ENCODE measurements around the gene CNTLN. TPM values are rescaled to one million over a fixed set of nuclear protein-coding genes. Genes with fewer than 3 reads are reported as not detected.

CNTLN gene
- total and polyA plus RNA-seq, 2 of the 13 experiments (the other 11 are each of a cell fraction or from before 2014, with no cell fraction given), result 1.5 to 5.7 TPM

DNA sequence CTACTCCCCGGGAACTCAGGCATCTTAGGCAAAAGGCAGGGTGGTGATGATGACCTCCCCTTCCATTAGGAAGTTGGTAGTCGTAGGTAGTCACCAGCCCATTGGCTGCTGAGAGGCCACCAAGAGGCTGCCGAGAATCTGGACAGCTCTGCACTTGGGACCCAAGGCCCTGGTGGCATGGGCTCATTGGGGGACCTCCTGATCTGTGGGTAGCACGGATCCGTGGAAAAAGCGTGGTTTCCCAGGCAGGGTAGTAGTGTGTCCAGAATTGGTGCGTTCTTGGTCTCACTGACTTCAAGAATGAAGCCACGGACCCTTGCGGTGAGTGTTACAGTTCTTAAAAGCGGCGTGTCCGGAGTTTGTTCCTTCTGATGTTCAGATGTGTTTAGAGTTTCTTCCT lies 158.8 kb downstream of the CNTLN start:
- ATAC-seq (no peak), FAIRE-seq (no peak), DNase-seq (ENCODE audit: low spot score) (no peak)
- Histone ChIP-seq H3K36me3 (replicated peaks in 1 of 2; ENCODE audit: control insufficient read depth in 1 of 2, insufficient read depth in 2 of 2, low read length in 2 of 2) (no peaks in the 10 kb centered on the region), H3K4me3 (replicated peaks in 1 of 3; ENCODE audit: insufficient read depth in 1 of 3, low read depth in 2 of 3, low read length in 3 of 3) (no peak overlapping the region), H3K27ac (ENCODE audit: extremely low read length, insufficient read depth, low read length) (no peak overlapping the region), H3K4me2 (ENCODE audit: low read depth, low read length) (no peak overlapping the region), H2AFZ (ENCODE audit: low read length) (no peak overlapping the region), H4K20me1 (ENCODE audit: insufficient read depth, low read length) (no peaks in the 10 kb centered on the region), H3K9ac (ENCODE audit: insufficient read depth, low read depth, low read length) (no peak overlapping the region), H3K27me3 (ENCODE audit: control insufficient read depth in 1 of 2, insufficient read depth in 2 of 2, low read length in 2 of 2) (no peaks in the 10 kb centered on the region), H3K4me1 (ENCODE audit: insufficient read depth, low read length) (no peaks in the 10 kb centered on the region), H3K79me2 (ENCODE audit: insufficient read depth, low read length) (no peaks in the 10 kb centered on the region), H3K9me3 (ENCODE audit: low read length) (peaks cover 30% of the 10 kb centered on the region; the same call in 1 of the 2 replicates)
- WGBS (ENCODE audit: low lambda C conversion rate), result 81% methylated on average over 9 of the region's 12 CpGs
- in situ Hi-C loops (cut with HindIII; ENCODE audit: extremely low pct_ligation_motif_present, low pct_unique_long_range_greater_than_20kb) (no loop called here), intact Hi-C loops (cut with micrococcal nuclease; ENCODE audit: unreplicated experiment) (no loop called here)
- CTCF ChIA-PET (ENCODE audit: low intra/inter-chr PET ratio, low total read pairs), result no interaction called here
- BruUV-seq (replicated peaks), result no TSS peak
- POLR2A ChIA-PET, result no interaction called here
- no peak for TF ChIP-seq ZNF879 (CRISPR knock-in tag; IDR thresholded peaks at IDR 0.05)
- no peak for TF ChIP-seq NAIF1 (CRISPR knock-in tag; IDR thresholded peaks at IDR 0.05; ENCODE audit: borderline replicate concordance)
- no peak for TF ChIP-seq FIP1L1 (IDR thresholded peaks at IDR 0.05; ENCODE audit: borderline replicate concordance, insufficient read depth, low read depth, low read length)
- TF ChIP-seq, protein P1, sequence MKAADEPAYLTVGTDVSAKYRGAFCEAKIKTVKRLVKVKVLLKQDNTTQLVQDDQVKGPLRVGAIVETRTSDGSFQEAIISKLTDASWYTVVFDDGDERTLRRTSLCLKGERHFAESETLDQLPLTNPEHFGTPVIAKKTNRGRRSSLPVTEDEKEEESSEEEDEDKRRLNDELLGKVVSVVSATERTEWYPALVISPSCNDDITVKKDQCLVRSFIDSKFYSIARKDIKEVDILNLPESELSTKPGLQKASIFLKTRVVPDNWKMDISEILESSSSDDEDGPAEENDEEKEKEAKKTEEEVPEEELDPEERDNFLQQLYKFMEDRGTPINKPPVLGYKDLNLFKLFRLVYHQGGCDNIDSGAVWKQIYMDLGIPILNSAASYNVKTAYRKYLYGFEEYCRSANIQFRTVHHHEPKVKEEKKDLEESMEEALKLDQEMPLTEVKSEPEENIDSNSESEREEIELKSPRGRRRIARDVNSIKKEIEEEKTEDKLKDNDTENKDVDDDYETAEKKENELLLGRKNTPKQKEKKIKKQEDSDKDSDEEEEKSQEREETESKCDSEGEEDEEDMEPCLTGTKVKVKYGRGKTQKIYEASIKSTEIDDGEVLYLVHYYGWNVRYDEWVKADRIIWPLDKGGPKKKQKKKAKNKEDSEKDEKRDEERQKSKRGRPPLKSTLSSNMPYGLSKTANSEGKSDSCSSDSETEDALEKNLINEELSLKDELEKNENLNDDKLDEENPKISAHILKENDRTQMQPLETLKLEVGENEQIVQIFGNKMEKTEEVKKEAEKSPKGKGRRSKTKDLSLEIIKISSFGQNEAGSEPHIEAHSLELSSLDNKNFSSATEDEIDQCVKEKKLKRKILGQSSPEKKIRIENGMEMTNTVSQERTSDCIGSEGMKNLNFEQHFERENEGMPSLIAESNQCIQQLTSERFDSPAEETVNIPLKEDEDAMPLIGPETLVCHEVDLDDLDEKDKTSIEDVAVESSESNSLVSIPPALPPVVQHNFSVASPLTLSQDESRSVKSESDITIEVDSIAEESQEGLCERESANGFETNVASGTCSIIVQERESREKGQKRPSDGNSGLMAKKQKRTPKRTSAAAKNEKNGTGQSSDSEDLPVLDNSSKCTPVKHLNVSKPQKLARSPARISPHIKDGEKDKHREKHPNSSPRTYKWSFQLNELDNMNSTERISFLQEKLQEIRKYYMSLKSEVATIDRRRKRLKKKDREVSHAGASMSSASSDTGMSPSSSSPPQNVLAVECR (CRISPR knock-in tag; IDR thresholded peaks at IDR 0.05; ENCODE audit: borderline replicate concordance), result no peak
- TF ChIP-seq PAF1 (CRISPR knock-in tag; IDR thresholded peaks at IDR 0.05), result no peak
- no peak for TF ChIP-seq PRMT3 (CRISPR knock-in tag; IDR thresholded peaks at IDR 0.05; ENCODE audit: borderline replicate concordance, low read depth)
- no peak for TF ChIP-seq FOSL2 (CRISPR knock-in tag; IDR thresholded peaks at IDR 0.05)
- TF ChIP-seq SMARCE1 (IDR thresholded peaks at IDR 0.05; ENCODE audit: borderline replicate concordance), result no peak
- TF ChIP-seq, protein P2, sequence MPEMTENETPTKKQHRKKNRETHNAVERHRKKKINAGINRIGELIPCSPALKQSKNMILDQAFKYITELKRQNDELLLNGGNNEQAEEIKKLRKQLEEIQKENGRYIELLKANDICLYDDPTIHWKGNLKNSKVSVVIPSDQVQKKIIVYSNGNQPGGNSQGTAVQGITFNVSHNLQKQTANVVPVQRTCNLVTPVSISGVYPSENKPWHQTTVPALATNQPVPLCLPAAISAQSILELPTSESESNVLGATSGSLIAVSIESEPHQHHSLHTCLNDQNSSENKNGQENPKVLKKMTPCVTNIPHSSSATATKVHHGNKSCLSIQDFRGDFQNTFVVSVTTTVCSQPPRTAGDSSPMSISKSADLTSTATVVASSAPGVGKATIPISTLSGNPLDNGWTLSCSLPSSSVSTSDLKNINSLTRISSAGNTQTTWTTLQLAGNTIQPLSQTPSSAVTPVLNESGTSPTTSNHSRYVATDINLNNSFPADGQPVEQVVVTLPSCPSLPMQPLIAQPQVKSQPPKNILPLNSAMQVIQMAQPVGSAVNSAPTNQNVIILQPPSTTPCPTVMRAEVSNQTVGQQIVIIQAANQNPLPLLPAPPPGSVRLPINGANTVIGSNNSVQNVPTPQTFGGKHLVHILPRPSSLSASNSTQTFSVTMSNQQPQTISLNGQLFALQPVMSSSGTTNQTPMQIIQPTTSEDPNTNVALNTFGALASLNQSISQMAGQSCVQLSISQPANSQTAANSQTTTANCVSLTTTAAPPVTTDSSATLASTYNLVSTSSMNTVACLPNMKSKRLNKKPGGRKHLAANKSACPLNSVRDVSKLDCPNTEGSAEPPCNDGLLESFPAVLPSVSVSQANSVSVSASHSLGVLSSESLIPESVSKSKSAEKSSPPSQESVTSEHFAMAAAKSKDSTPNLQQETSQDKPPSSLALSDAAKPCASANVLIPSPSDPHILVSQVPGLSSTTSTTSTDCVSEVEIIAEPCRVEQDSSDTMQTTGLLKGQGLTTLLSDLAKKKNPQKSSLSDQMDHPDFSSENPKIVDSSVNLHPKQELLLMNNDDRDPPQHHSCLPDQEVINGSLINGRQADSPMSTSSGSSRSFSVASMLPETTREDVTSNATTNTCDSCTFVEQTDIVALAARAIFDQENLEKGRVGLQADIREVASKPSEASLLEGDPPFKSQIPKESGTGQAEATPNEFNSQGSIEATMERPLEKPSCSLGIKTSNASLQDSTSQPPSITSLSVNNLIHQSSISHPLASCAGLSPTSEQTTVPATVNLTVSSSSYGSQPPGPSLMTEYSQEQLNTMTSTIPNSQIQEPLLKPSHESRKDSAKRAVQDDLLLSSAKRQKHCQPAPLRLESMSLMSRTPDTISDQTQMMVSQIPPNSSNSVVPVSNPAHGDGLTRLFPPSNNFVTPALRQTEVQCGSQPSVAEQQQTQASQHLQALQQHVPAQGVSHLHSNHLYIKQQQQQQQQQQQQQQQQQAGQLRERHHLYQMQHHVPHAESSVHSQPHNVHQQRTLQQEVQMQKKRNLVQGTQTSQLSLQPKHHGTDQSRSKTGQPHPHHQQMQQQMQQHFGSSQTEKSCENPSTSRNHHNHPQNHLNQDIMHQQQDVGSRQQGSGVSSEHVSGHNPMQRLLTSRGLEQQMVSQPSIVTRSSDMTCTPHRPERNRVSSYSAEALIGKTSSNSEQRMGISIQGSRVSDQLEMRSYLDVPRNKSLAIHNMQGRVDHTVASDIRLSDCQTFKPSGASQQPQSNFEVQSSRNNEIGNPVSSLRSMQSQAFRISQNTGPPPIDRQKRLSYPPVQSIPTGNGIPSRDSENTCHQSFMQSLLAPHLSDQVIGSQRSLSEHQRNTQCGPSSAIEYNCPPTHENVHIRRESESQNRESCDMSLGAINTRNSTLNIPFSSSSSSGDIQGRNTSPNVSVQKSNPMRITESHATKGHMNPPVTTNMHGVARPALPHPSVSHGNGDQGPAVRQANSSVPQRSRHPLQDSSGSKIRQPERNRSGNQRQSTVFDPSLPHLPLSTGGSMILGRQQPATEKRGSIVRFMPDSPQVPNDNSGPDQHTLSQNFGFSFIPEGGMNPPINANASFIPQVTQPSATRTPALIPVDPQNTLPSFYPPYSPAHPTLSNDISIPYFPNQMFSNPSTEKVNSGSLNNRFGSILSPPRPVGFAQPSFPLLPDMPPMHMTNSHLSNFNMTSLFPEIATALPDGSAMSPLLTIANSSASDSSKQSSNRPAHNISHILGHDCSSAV (CRISPR knock-in tag; IDR thresholded peaks at IDR 0.05; ENCODE audit: borderline replicate concordance), result no peak
- no peak for TF ChIP-seq ZNF558 (CRISPR knock-in tag; IDR thresholded peaks at IDR 0.05; ENCODE audit: borderline replicate concordance)
- no peak for TF ChIP-seq ZNF839 (CRISPR knock-in tag; IDR thresholded peaks at IDR 0.05; ENCODE audit: borderline replicate concordance)
- TF ChIP-seq JUND (CRISPR knock-in tag; IDR thresholded peaks at IDR 0.05), result no peak
